H9 (cell line): Measurements from ENCODE around the gene PARD3. TPM values are rescaled to one million over a fixed set of nuclear protein-coding genes. Genes with fewer than 3 reads are reported as not detected.

Source experiments
- DNase-seq: peaks from one replicate; pipeline ENCODE4 v3.0.0-alpha.2; 2017
- H2AFZ ChIP-seq: one replicate; pipeline ENCODE4 v1.6.1; 2013; ENCODE audit warnings: mild to moderate bottlenecking, low read length, control low read depth, moderate library complexity
- H2AK5ac ChIP-seq: 2 replicates; pipeline ENCODE4 v1.6.1; 2013; ENCODE audit warnings: low read length, control low read depth, mixed read lengths; ENCODE audit not compliant: insufficient read length
- H2BK120ac ChIP-seq: one replicate; pipeline ENCODE4 v1.6.1; 2013; ENCODE audit warnings: low read depth, mild to moderate bottlenecking, low read length, control low read depth, inconsistent platforms; ENCODE audit not compliant: poor library complexity, severe bottlenecking
- H2BK12ac ChIP-seq: 2 replicates; pipeline ENCODE4 v1.6.1; 2013; ENCODE audit warnings: low read length, control low read depth, mixed read lengths, low read depth; ENCODE audit not compliant: insufficient read length
- H2BK15ac ChIP-seq: 2 replicates; pipeline ENCODE4 v1.6.1; 2013; ENCODE audit warnings: low read depth, low read length, control low read depth
- H2BK20ac ChIP-seq: one replicate; pipeline ENCODE4 v1.6.1; 2013; ENCODE audit warnings: low read depth, mild to moderate bottlenecking, low read length, control low read depth, inconsistent platforms; ENCODE audit not compliant: poor library complexity, severe bottlenecking
- H2BK5ac ChIP-seq: 2 replicates; pipeline ENCODE4 v1.6.1; 2013; ENCODE audit warnings: low read length, control low read depth, mixed read lengths; ENCODE audit not compliant: insufficient read length
- H3K14ac ChIP-seq: 2 replicates; pipeline ENCODE4 v1.6.1; 2013; ENCODE audit warnings: low read length, control low read depth; ENCODE audit not compliant: insufficient read depth
- H3K18ac ChIP-seq: 2 replicates; pipeline ENCODE4 v1.6.1; 2013; ENCODE audit warnings: low read depth, mild to moderate bottlenecking, mixed read lengths, low read length, control low read depth; ENCODE audit not compliant: insufficient read length
- H3K23ac ChIP-seq: 2 replicates; pipeline ENCODE4 v1.6.1; 2013; ENCODE audit warnings: low read length, control low read depth, mixed read lengths, low read depth; ENCODE audit not compliant: insufficient read length
- H3K23me2 ChIP-seq: 2 replicates; pipeline ENCODE4 v1.6.1; 2013; ENCODE audit warnings: low read depth, mild to moderate bottlenecking, mixed read lengths, low read length, control low read depth; ENCODE audit not compliant: insufficient read length, poor library complexity, severe bottlenecking
- H3K27ac ChIP-seq: 2 replicates; pipeline ENCODE4 v1.5.1; 2013; ENCODE audit warnings: low read length, control low read depth, mixed read lengths, low read depth; ENCODE audit not compliant: insufficient read length
- H3K27me3 ChIP-seq: 2 replicates; pipeline ENCODE4 v1.6.1; 2013; ENCODE audit warnings: low read length, control low read depth, inconsistent platforms; ENCODE audit not compliant: insufficient read depth
- H3K4ac ChIP-seq: 2 replicates; pipeline ENCODE4 v1.6.1; 2013; ENCODE audit warnings: low read depth, mild to moderate bottlenecking, control low read depth, inconsistent platforms, low read length, moderate library complexity
- H3K4me1 ChIP-seq: 2 replicates; pipeline ENCODE4 v1.6.1; 2013; ENCODE audit warnings: low read length, control low read depth, inconsistent platforms; ENCODE audit not compliant: insufficient read depth
- H3K4me2 ChIP-seq: 2 replicates; pipeline ENCODE4 v1.6.1; 2013; ENCODE audit warnings: low read length, control low read depth, mixed read lengths; ENCODE audit not compliant: insufficient read length, insufficient read depth
- H3K56ac ChIP-seq: 2 replicates; pipeline ENCODE4 v1.6.1; 2013; ENCODE audit warnings: low read depth, mild to moderate bottlenecking, mixed read lengths, low read length, control low read depth; ENCODE audit not compliant: insufficient read length
- H3K79me1 ChIP-seq: 2 replicates; pipeline ENCODE4 v1.6.1; 2013; ENCODE audit warnings: low read depth, mild to moderate bottlenecking, moderate library complexity, low read length, control low read depth, inconsistent platforms; ENCODE audit not compliant: insufficient read depth, poor library complexity, severe bottlenecking
- H3K79me2 ChIP-seq: 2 replicates; pipeline ENCODE4 v1.6.1; 2013; ENCODE audit warnings: low read length, control low read depth, inconsistent platforms; ENCODE audit not compliant: insufficient read depth
- H3K9ac ChIP-seq: 2 replicates; pipeline ENCODE4 v1.6.1; 2013; ENCODE audit warnings: low read length, control low read depth, mixed read lengths; ENCODE audit not compliant: insufficient read length; ENCODE audit errors: extremely low read depth
- H3K9me3 ChIP-seq: one replicate; pipeline ENCODE4 v1.6.1; 2013; ENCODE audit warnings: low read depth, low read length, inconsistent platforms; ENCODE audit not compliant: control insufficient read depth
- H3T11ph ChIP-seq: one replicate; pipeline ENCODE4 v1.6.1; 2013; ENCODE audit warnings: mild to moderate bottlenecking, low read length, control low read depth, inconsistent platforms
- H4K20me1 ChIP-seq: one replicate; pipeline ENCODE4 v1.6.1; 2013; ENCODE audit not compliant: control insufficient read depth, insufficient read length, insufficient read depth
- H4K5ac ChIP-seq: 2 replicates; pipeline ENCODE4 v1.6.1; 2013; ENCODE audit warnings: low read depth, mild to moderate bottlenecking, mixed read lengths, low read length, control low read depth; ENCODE audit not compliant: insufficient read length
- H4K8ac ChIP-seq: replicated peaks from 2 replicates; pipeline ENCODE4 v1.6.1; 2013; ENCODE audit warnings: low read length, control low read depth, mixed read lengths, low read depth; ENCODE audit not compliant: insufficient read length
- H4K91ac ChIP-seq: 2 replicates; pipeline ENCODE4 v1.6.1; 2013; ENCODE audit warnings: low read depth, mild to moderate bottlenecking, moderate library complexity, mixed read lengths, low read length, control low read depth; ENCODE audit not compliant: insufficient read length
- H3K27ac Mint-ChIP-seq, 3 experiments: 2 replicates in 2 of 3; 3 replicates in 1 of 3; pipeline ENCODE4 v1.8.0; 2020 to 2021; ENCODE audit warnings: mixed read lengths in 3 of 3, mild to moderate bottlenecking in 1 of 3, moderate library complexity in 1 of 3
- H3K27me3 Mint-ChIP-seq: 2 replicates; pipeline ENCODE4 v1.8.0; 2021; ENCODE audit warnings: low read depth, mild to moderate bottlenecking, moderate library complexity, mixed read lengths
- H3K36me3 Mint-ChIP-seq, 3 experiments: 2 replicates in 2 of 3; 3 replicates in 1 of 3; pipeline ENCODE4 v1.8.0; 2020 to 2021; ENCODE audit warnings: low read depth in 3 of 3, mixed read lengths in 3 of 3; ENCODE audit not compliant: insufficient read depth in 1 of 3
- H3K4me1 Mint-ChIP-seq, 2 experiments: 2 replicates each; pipeline ENCODE4 v1.8.0; 2020; ENCODE audit warnings: mixed read lengths in 2 of 2
- H3K4me3 Mint-ChIP-seq, 2 experiments: 2 replicates in 1 of 2; 3 replicates in 1 of 2; pipeline ENCODE4 v1.8.0; 2020 to 2021; ENCODE audit warnings: mild to moderate bottlenecking in 2 of 2, mixed read lengths in 2 of 2, moderate library complexity in 1 of 2
- H3K9me3 Mint-ChIP-seq, 2 experiments: 2 replicates in 1 of 2; 3 replicates in 1 of 2; pipeline ENCODE4 v1.8.0; 2020; ENCODE audit warnings: mild to moderate bottlenecking in 2 of 2, mixed read lengths in 2 of 2, moderate library complexity in 1 of 2
- CTCF ChIP-seq: fragments of 200-600 bp; sonication (generic); conservative IDR thresholded peaks from 3 replicates; pipeline ENCODE4 v1.8.0; 2021; ENCODE audit warnings: antibody characterized with exemption, mild to moderate bottlenecking
- WGBS: extraction: QIAGEN DNeasy Blood & Tissue Kit; methylation state at CpG from one replicate; pipeline ENCODE4 v1.1.7; 2013; ENCODE audit warnings: missing lambda C conversion rate, low lambda C conversion rate, mixed read lengths; ENCODE audit not compliant: insufficient read length; ENCODE audit errors: extremely low coverage; 5-methylcytosine and 5-hydroxymethylcytosine counted together
- total RNA-seq: library from RNA; stranded (reverse); gene quantifications from 2 replicates; pipeline ENCODE4 v1.2.1, GENCODE V29; 2021

Gene PARD3
- total RNA-seq, 1 experiment from 2014 or later = 44.7 TPM

- H2BK120ac ChIP-seq = no peak overlapping the region
- no peaks in the 10 kb centered on the region for H4K20me1 ChIP-seq
- no peak overlapping the region for H3K14ac ChIP-seq
- no peaks in the 10 kb centered on the region for H3K27me3 Mint-ChIP-seq
- H3K56ac ChIP-seq = no peak overlapping the region
- TF ChIP-seq CTCF = no peak
- H4K8ac ChIP-seq = no peak overlapping the region
- peaks cover 10% of the 10 kb centered on the region; the same call in 1 of the 2 replicates for H3K4me1 ChIP-seq
- H3K4me2 ChIP-seq = no peak overlapping the region
- H4K91ac ChIP-seq = no peak overlapping the region
- no peaks in the 10 kb centered on the region for H3K23me2 ChIP-seq
- no peak overlapping the region for H3K4me3 Mint-ChIP-seq
- H2BK20ac ChIP-seq = no peak overlapping the region
- H4K5ac ChIP-seq = no peak overlapping the region
- H3K4me1 Mint-ChIP-seq = peaks cover 19 to 22% of the 10 kb centered on the region in 2 experiments
- no peak overlapping the region for H3K9ac ChIP-seq
- peak overlapping the region; percentile 68 for H3K18ac ChIP-seq
- no peak overlapping the region for H2AK5ac ChIP-seq
- H3K4ac ChIP-seq = no peak overlapping the region
- H3K79me2 ChIP-seq = no peaks in the 10 kb centered on the region
- H2BK15ac ChIP-seq = no peak overlapping the region
- DNase-seq = no peak
- H2BK12ac ChIP-seq = no peak overlapping the region
- H3K9me3 ChIP-seq = no peaks in the 10 kb centered on the region
- no peak overlapping the region for H3K27ac ChIP-seq
- H2BK5ac ChIP-seq = no peak overlapping the region
- H3K79me1 ChIP-seq = no peaks in the 10 kb centered on the region
- no peak overlapping the region for H3K23ac ChIP-seq
- peak overlapping the region in 2 of 3 experiments; percentile 48 to 52; a peak in 2 of 7 replicates for H3K27ac Mint-ChIP-seq
- no peak overlapping the region for H3T11ph ChIP-seq
- no peaks in the 10 kb centered on the region for H3K36me3 Mint-ChIP-seq
- WGBS = no CpG with 5 or more reads among the region's 6 CpGs
- H3K27me3 ChIP-seq = no peaks in the 10 kb centered on the region
- H2AFZ ChIP-seq = no peak overlapping the region
- no peaks in the 10 kb centered on the region for H3K9me3 Mint-ChIP-seq
These were observed 520.0 kb downstream of the PARD3 start for GRCh38 chr10:34295142-34295548.
